Retinal pigment epithelial cell (primary cell): ENCODE results near the gene BTAF1.
A peak's percentile ranks its signal among the peaks of the same experiment; 100 is the strongest.

Experiments used
- DNase-seq: peaks from one replicate; pipeline ENCODE4 v3.0.0-alpha.2; 2010; ENCODE audit warnings: low read depth
- H3K4me3 ChIP-seq: 2 replicates; pipeline ENCODE4 v1.5.1; 2011; ENCODE audit warnings: mild to moderate bottlenecking, low read length, control low read depth, moderate library complexity
- TF ChIP-seq, protein P1 (sequence below): conservative IDR thresholded peaks from 2 replicates; pipeline ENCODE4 v1.5.1; 2011; ENCODE audit warnings: low read depth, low read length, control low read depth, inconsistent platforms

BTAF1 gene

DNA sequence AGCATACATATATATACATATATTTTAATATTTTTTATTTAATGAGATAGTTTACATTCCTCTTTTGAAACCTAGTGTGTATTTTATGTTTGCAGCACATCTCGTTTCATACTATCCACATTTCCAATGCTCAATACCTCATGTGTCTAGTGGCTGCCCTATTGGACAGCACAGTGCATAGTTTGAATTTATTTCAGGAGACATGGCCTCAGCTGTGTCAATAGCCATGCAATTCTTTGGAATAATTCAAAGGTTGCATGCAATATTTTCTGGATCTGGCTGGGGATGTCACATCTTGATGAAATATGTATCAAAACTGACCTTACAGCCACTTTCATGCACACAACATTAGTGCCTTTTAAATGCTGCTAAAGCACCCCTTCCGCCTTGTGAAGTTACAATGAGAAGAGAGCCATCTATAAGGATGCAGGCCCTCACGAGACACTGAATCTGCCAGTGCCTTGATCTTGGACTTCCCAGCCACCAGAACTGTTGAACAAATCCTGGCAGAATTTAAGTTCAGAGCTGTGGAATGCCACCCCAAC lies 27.3 kb upstream of the BTAF1 start:
- H3K4me3 ChIP-seq: no peak overlapping the region
- DNase-seq: no peak
- TF ChIP-seq, protein P1, sequence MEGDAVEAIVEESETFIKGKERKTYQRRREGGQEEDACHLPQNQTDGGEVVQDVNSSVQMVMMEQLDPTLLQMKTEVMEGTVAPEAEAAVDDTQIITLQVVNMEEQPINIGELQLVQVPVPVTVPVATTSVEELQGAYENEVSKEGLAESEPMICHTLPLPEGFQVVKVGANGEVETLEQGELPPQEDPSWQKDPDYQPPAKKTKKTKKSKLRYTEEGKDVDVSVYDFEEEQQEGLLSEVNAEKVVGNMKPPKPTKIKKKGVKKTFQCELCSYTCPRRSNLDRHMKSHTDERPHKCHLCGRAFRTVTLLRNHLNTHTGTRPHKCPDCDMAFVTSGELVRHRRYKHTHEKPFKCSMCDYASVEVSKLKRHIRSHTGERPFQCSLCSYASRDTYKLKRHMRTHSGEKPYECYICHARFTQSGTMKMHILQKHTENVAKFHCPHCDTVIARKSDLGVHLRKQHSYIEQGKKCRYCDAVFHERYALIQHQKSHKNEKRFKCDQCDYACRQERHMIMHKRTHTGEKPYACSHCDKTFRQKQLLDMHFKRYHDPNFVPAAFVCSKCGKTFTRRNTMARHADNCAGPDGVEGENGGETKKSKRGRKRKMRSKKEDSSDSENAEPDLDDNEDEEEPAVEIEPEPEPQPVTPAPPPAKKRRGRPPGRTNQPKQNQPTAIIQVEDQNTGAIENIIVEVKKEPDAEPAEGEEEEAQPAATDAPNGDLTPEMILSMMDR: no peak

DNA sequence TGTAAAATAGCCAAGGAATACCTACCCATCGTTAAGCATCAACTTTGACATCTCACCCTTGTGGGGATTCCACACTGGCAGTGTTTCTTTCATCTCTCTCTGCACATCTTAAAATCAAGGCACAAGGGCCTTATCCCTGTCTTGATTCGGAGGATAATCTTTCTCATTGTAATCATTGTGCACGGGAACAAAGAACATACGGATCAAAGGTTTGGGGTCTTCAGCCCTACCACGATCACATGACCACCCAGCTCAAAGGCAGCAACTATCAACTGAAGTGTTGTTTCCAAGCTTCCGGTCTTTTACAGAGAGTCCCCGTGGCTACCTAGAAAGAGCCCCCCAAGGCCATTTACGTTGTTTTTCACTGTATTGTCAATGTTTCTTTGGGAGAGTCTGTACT lies 26.1 kb upstream of the BTAF1 start:
- TF ChIP-seq, protein P1: no peak
- no peak for DNase-seq
- H3K4me3 ChIP-seq: no peak overlapping the region

DNA sequence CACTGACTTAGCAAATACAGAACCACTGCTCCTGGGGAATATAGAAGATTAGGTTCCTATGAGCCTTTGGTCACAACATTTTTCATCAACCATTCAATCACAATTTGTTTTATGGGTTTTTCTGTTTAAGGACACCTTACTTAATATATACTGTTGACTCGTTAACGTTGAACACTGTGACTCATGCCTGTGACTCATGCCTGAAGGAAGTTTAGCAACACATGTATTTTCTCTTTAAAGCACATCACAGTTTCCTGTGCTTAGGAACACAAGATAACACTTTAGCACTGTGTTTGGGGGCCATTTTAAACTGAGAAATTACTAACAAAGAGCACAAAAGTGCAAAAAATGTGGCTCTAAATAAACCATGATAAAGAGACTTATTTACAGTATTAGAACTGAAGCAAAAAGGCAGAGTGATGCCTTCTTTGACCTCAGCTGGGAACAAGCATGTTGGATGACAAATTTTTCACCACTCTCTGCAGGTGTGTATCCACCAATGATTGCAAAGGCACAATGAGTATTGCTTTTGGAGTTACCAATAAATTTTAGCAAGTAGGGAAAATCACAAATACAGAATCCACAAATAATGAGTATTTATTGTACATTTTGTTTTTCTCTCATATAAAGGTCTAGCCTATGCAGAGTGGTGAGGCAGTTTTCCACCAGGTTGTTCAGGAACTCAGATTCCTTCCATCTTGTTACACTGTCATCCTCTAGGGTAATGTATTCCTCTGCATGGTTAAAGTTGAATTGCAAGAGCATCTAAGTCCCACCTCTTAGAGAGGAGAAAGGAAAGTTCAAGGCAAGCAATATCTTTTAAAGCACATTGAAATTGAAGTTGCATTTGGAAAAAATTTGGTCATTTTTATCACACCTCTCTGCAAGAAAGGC lies 21.5 kb upstream of the BTAF1 start:
- TF ChIP-seq, protein P1: no peak
- DNase-seq: peak; percentile 80
- H3K4me3 ChIP-seq: no peak overlapping the region

DNA sequence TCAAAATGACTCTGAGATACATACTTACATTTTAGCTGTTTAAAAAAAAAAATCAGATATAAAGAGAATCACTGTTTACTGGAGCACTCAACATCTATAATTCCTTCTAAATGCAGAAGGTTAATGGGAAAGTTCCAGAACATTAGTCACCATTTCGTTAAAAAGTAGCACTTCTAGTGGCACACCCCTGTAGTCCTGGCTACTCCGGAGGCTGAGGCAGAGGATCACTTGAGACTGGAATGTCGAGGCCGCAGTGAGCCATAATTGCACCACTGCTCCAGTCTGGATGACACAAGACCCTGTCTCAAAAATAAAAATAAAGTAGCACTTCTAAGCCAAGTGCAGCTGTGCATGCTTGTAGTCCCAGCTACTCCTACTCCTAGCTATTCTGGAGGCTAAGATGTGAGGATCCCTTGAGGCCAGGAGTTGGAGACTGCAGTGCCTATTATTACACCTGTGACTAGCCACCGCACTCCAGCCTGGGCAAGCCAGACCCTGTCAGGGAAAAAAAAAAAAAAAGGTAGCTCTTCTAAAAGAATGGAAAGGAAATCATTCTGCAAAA lies 16.5 kb upstream of the BTAF1 start:
- DNase-seq: no peak
- H3K4me3 ChIP-seq: no peak overlapping the region
- TF ChIP-seq, protein P1: no peak

DNA sequence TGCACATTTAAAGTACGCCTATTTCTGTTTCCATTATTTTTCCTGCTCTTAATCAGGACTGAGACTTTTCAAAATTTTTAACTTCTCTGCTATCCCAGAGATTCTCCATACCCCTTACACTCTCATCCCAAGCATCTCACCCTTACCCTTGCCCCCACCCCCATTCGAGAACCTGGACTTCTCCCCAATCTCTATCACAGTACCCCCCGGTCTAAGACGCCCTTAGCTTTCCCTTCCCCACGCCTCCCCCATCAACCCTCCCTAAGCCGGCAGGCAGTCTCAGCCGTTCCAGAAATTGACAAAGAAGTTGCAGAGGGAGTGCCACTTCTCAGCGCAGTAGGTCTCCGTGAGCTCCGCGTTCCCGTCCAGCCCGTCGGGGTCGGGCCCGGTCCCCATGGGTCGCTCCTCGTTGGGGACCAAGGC lies 15.6 kb upstream of the BTAF1 start:
- TF ChIP-seq, protein P1: no peak
- H3K4me3 ChIP-seq: peak overlapping the region; percentile 56
- no peak for DNase-seq

DNA sequence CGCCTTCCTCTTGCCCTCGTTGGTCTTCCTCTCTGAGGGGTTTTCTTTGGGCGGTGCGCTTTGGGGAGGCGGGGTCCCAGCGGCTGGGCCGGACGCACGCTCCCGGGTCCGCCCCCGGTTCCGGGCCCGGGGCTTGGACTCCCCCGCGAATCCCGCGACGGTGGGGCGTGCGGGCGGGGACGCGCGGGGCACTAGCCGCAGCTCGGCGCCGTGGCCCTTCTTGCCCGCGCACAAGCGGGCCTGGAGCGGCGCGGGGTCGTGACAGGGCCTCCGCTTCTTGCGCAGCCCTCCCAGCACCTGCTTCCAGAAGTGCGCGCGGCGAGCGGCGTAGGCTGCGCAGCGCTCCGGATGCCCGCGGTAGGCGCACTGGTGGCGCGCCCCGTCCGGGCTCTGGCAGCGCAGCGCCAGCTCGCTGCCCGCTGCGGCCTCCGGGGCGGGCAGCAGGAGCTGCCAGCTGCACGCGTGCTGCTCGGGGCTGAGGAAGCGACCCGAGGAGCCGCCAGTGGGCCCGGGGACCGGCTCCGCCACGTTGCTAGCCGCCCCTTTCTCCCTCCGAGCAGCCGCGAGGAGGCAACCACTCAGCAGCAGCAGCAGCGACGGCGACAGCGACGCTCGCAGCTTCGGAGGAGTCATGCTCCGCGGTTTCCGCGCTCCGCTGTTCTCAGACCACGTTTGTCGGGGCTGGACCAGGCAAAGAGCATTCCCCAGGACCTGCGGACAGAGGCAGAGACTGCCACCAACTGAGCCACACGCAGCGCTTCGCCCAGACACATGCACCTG lies 15.0 kb upstream of the BTAF1 start:
- peak overlapping the region; percentile 56 for H3K4me3 ChIP-seq
- DNase-seq: no peak
- TF ChIP-seq, protein P1: peak; percentile 33
